Transverse colon (tissue), 4 donors: Measurements from ENCODE around the gene NTNG1. TPM values are rescaled to one million over a fixed set of nuclear protein-coding genes. Genes with fewer than 3 reads are reported as not detected.

ENCODE experiments used
- DNase-seq: peaks from one replicate; pipeline ENCODE4 v3.0.0-alpha.2; 2019
- H3K27ac ChIP-seq, 4 donors: fragments of 200-600 bp; sonication (generic); 2 replicates each; pipeline ENCODE4 v1.5.1; 2016 to 2018; ENCODE audit warnings: inconsistent platforms in 4 of 4
- H3K27me3 ChIP-seq: fragments of 200-600 bp; sonication (generic); 2 replicates; pipeline ENCODE4 v1.5.1; 2017; ENCODE audit warnings: inconsistent platforms
- H3K36me3 ChIP-seq, 4 donors: fragments of 200-600 bp; sonication (generic); 2 replicates each; pipeline ENCODE4 v1.5.1; 2017 to 2019; ENCODE audit warnings: inconsistent platforms in 4 of 4
- H3K4me1 ChIP-seq, 4 donors: fragments of 200-600 bp; sonication (generic); 2 replicates each; pipeline ENCODE4 v1.5.1; 2017 to 2020; ENCODE audit warnings: inconsistent platforms in 4 of 4
- H3K4me3 ChIP-seq, 4 donors: fragments of 200-600 bp; sonication (generic); 1 replicate in 1 of 4; 2 replicates in 3 of 4; pipeline versions ENCODE4 v1.5.1 to v1.6.1; 2017 to 2019; ENCODE audit warnings: inconsistent platforms in 4 of 4
- H3K9me3 ChIP-seq, 2 donors: fragments of 200-600 bp; sonication (generic); 2 replicates each; pipeline ENCODE4 v1.5.1; 2017 to 2019; ENCODE audit warnings: inconsistent platforms in 2 of 2
- EP300 ChIP-seq: sonication (generic); formaldehyde crosslinking; IDR thresholded peaks from one replicate; pipeline ENCODE4 v1.6.1; 2017; ENCODE audit warnings: antibody characterized with exemption, low read depth
- POLR2A ChIP-seq: fragments of 450-650 bp; IDR thresholded peaks from one replicate; pipeline ENCODE4 v1.6.1; 2016; ENCODE audit warnings: antibody characterized with exemption, mild to moderate bottlenecking, moderate library complexity
- POLR2AphosphoS5 ChIP-seq, 3 donors: sonication (generic); formaldehyde crosslinking; IDR thresholded peaks; one replicate each; pipeline ENCODE4 v1.6.1; 2016; ENCODE audit warnings: antibody characterized with exemption in 3 of 3
- WGBS, 2 donors: methylation state at CpG; one replicate each; pipeline ENCODE4 v1.1.5; 2018; ENCODE audit warnings: low coverage in 1 of 2; 5-methylcytosine and 5-hydroxymethylcytosine counted together
- in situ Hi-C, 4 donors: fragments of 200-750 bp; cut with MboI; loops; one replicate each; pipeline versions ENCODE4 v1.15.0 to v1.15.1; 2017; ENCODE audit warnings: low sequenced_read_pairs in 3 of 4, low pct_ligation_motif_present in 1 of 4, low pct_unique_long_range_greater_than_20kb in 1 of 4
- intact Hi-C: fragments of 100-400 bp; cut with DNase I; formaldehyde crosslinking; loops from one replicate; pipeline ENCODE4 v1.15.1; 2023; ENCODE audit warnings: low total_unique reads
- total RNA-seq, 4 donors: library from RNA; depleted of rRNA; stranded (reverse); fragments of >200 nt; gene quantifications; one replicate each; pipeline ENCODE4 v1.1.0, GENCODE V29; 2016
- TF ChIP-seq, protein P1 (sequence below), 5 experiments: fragments of 200-600 bp in 3 of 5; fragments of 450-650 bp in 2 of 5; sonication (generic) in 3 of 5; IDR thresholded peaks; 1 replicate in 2 of 5; 2 replicates in 3 of 5; pipeline ENCODE4 v1.5.1; 2016 to 2017; ENCODE audit warnings: antibody characterized with exemption in 5 of 5, inconsistent platforms in 3 of 5, mild to moderate bottlenecking in 2 of 5, moderate library complexity in 1 of 5

NTNG1 gene
- total RNA-seq, 4 donors from 2014 or later, result 1.8 to 6.4 (median 3.5) TPM; not detected in 1

DNA sequence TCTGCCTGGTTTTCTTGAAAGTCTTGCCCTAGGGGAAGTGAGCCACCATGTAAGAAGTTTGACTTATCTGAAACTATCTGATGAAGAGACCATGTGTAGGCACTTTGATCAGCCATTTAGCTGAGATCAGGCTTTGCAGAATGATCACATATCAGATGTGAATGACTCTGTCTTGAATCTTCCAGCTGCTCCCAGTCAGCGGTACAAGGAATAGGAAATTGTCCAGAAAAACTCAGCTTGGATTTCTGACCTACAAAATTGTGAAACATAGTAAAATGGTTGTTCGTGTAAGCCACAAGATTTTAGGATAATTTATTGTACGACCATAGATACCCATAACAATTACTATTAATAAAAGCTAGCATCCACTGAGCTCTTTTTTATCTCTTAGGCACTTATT is 41.9 kb upstream of the NTNG1 start:
- WGBS, 2 donors, result 71 to 79% methylated on average over 3 of the region's 3 CpGs
- H3K4me3 ChIP-seq, result no peak overlapping the region
- DNase-seq, result no peak
- TF ChIP-seq, protein P1, sequence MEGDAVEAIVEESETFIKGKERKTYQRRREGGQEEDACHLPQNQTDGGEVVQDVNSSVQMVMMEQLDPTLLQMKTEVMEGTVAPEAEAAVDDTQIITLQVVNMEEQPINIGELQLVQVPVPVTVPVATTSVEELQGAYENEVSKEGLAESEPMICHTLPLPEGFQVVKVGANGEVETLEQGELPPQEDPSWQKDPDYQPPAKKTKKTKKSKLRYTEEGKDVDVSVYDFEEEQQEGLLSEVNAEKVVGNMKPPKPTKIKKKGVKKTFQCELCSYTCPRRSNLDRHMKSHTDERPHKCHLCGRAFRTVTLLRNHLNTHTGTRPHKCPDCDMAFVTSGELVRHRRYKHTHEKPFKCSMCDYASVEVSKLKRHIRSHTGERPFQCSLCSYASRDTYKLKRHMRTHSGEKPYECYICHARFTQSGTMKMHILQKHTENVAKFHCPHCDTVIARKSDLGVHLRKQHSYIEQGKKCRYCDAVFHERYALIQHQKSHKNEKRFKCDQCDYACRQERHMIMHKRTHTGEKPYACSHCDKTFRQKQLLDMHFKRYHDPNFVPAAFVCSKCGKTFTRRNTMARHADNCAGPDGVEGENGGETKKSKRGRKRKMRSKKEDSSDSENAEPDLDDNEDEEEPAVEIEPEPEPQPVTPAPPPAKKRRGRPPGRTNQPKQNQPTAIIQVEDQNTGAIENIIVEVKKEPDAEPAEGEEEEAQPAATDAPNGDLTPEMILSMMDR (IDR thresholded peaks at IDR 0.05), result no peak
- TF ChIP-seq POLR2A (no peak), EP300 (no peak), POLR2AphosphoS5 (IDR thresholded peaks at IDR 0.05) (no peak)
- H3K27ac ChIP-seq, result no peak overlapping the region
- no peaks in the 10 kb centered on the region for H3K36me3 ChIP-seq
- in situ Hi-C loops (no loop called here), intact Hi-C loops (no loop called here)
- no peaks in the 10 kb centered on the region for H3K9me3 ChIP-seq
- H3K27me3 ChIP-seq, result no peaks in the 10 kb centered on the region
- no peaks in the 10 kb centered on the region for H3K4me1 ChIP-seq

DNA sequence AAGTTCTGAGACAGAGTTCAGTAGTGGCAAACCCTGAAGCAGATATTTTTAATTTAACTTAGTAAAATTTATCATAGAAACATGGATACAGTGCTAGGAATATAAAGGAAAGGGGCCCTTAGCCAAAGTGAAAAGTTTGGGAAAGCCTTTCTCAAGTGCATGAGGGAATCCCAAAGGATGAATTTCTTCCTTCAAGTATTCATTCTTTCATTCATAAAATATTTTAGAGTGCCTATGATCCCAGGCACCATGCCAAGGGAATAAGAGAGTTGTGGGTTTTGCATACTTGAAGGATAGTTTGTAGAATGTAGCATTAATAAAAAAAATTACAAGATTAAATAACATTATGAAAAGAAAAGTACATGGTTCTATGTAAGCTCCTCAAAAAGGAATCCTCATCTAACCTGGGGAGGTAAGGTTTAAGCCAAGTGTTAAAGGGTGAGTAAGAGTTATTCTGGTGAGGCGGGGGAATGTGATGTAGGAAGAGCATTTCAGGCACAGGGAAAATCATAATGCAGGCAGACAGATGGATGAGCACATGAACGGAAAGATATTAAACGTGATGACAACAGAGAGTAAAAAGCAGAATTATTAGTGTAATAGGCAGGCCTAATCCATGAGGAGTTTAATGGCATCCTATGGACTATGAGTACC is 40.4 kb upstream of the NTNG1 start:
- Histone ChIP-seq H3K4me1 (no peaks in the 10 kb centered on the region), H3K36me3 (no peaks in the 10 kb centered on the region), H3K9me3 (no peaks in the 10 kb centered on the region), H3K27me3 (no peaks in the 10 kb centered on the region), H3K27ac (no peak overlapping the region), H3K4me3 (no peak overlapping the region)
- TF ChIP-seq EP300 (no peak), POLR2AphosphoS5 (IDR thresholded peaks at IDR 0.05) (no peak), POLR2A (no peak)
- TF ChIP-seq, protein P1 (IDR thresholded peaks at IDR 0.05), result no peak
- in situ Hi-C loops, result no loop called here
- DNase-seq, result no peak
- WGBS, 2 donors, result 79 to 80% methylated on average over 3 of the region's 3 CpGs
- intact Hi-C loops, result no loop called here

DNA sequence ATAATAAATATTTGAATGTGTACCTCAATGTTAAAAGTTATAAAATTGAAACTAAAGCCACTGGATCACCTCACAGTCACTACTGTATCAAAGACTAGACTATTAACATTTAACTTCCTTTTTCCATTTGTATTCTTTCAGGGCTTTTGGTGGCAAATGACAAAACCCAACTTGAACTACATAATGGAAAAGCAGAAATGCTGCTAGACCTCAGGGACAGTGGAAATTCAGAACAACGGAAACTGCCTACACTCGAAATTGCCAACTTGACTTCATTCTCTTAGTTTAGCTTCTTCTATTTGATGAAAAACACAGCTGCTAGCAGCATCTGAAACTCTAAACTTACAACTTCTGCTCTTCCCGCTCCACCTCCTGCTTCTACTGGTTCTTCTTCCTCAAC is 34.9 kb upstream of the NTNG1 start:
- Histone ChIP-seq H3K27ac (no peak overlapping the region), H3K4me3 (no peak overlapping the region), H3K36me3 (no peaks in the 10 kb centered on the region), H3K27me3 (no peaks in the 10 kb centered on the region), H3K9me3 (no peaks in the 10 kb centered on the region), H3K4me1 (no peaks in the 10 kb centered on the region)
- intact Hi-C loops (no loop called here), in situ Hi-C loops (no loop called here)
- TF ChIP-seq POLR2A, result no peak
- TF ChIP-seq, protein P1 (IDR thresholded peaks at IDR 0.05), result no peak
- no peak for TF ChIP-seq EP300
- TF ChIP-seq POLR2AphosphoS5 (IDR thresholded peaks at IDR 0.05), result no peak
- 76 to 92% methylated on average over 3 of the region's 3 CpGs for WGBS, 2 donors
- no peak for DNase-seq

DNA sequence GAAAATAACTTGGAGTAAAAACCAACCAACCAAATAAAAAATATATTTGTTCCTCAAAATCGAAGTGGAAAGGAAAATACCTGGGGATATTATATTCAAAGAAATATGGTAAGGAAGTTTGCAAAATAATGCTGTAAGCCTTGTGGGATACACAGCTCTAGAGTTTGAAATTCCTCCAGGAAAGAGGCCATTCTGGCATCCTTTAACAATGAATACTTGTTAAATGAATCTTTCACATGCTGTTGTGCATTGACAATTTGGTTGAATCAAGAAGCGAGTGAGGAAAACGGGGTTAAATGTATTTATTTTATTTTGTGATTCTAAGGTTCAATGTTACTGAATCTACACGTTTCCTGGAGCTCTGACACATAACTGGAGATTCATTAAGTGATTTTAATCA is 30.5 kb upstream of the NTNG1 start:
- 51 to 55% methylated on average over 4 of the region's 4 CpGs for WGBS, 2 donors
- TF ChIP-seq, protein P1 (IDR thresholded peaks at IDR 0.05), result no peak
- no peak for TF ChIP-seq EP300
- no peak for TF ChIP-seq POLR2AphosphoS5 (IDR thresholded peaks at IDR 0.05)
- no peak for TF ChIP-seq POLR2A

More for the DNA sequence above, 30.5 kb upstream of the NTNG1 start:
- in situ Hi-C loops, result no loop called here
- Histone ChIP-seq H3K4me1 (no peaks in the 10 kb centered on the region), H3K27me3 (no peaks in the 10 kb centered on the region), H3K36me3 (no peaks in the 10 kb centered on the region), H3K27ac (no peak overlapping the region), H3K9me3 (no peaks in the 10 kb centered on the region), H3K4me3 (no peak overlapping the region)
- intact Hi-C loops, result no loop called here
- DNase-seq, result no peak
